SK-N-SH (cell line): ENCODE measurements around the gene MTMR12. TPM values are rescaled to one million over a fixed set of nuclear protein-coding genes. Genes with fewer than 3 reads are reported as not detected.

Experiments
- CTCF ChIA-PET: fragments of 300-600, 350-600 bp; formaldehyde crosslinking; extraction: SDS; loops from one replicate; lab custom pipeline; 2021; lab: Yijun Ruan, JAX
- POLR2A ChIA-PET: fragments of 350-600 bp; sonication (Branson Sonifier 250); formaldehyde crosslinking; extraction: SDS; loops from one replicate; lab custom pipeline; 2020; ENCODE audit warnings: antibody characterized with exemption, inconsistent platforms; lab: Yijun Ruan, JAX
- DNase-seq: peaks from one replicate; pipeline ENCODE4 v3.0.0; 2012
- H2AFZ ChIP-seq: fragments of 200-600 bp; sonication (generic); 2 replicates; pipeline ENCODE4 v1.8.1; 2016; ENCODE audit warnings: antibody characterized with exemption, mild to moderate bottlenecking, low read depth
- H3F3A ChIP-seq: fragments of 200-600 bp; sonication (generic); replicated peaks from 2 replicates; pipeline ENCODE3; 2016; ENCODE audit warnings: antibody characterized with exemption, mild to moderate bottlenecking; ENCODE audit not compliant: insufficient read depth
- H3K27ac ChIP-seq, 2 experiments: fragments of 200-500 bp in 1 of 2; fragments of 200-600 bp in 1 of 2; sonication (Bioruptor generic) in 1 of 2; sonication (generic), shearing (Covaris generic) in 1 of 2; 2 replicates each; pipeline versions ENCODE4 v1.5.1 to v1.6.1; 2014 to 2016; ENCODE audit warnings: low read depth in 2 of 2, inconsistent platforms in 1 of 2, low read length in 1 of 2, mild to moderate bottlenecking in 1 of 2, mixed read lengths in 1 of 2
- H3K27me3 ChIP-seq: fragments of 200-600 bp; sonication (generic), shearing (Covaris generic); 2 replicates; pipeline ENCODE4 v1.6.1; 2016; ENCODE audit warnings: mixed run types; ENCODE audit not compliant: insufficient read depth
- H3K36me3 ChIP-seq, 2 experiments: fragments of 200-500 bp in 1 of 2; fragments of 200-600 bp in 1 of 2; sonication (Bioruptor generic) in 1 of 2; sonication (generic) in 1 of 2; replicated peaks in 1 of 2; 2 replicates each; pipeline versions ENCODE3 to v1.5.1; 2014 to 2016; ENCODE audit warnings: low read length in 1 of 2, mild to moderate bottlenecking in 1 of 2; ENCODE audit not compliant: insufficient read depth in 2 of 2, control insufficient read depth in 1 of 2
- H3K4me1 ChIP-seq, 2 experiments: fragments of 200-500 bp in 1 of 2; fragments of 200-600 bp in 1 of 2; sonication (Bioruptor generic) in 1 of 2; sonication (generic), shearing (Covaris generic) in 1 of 2; 2 replicates each; pipeline versions ENCODE4 v1.5.1 to v1.6.1; 2014 to 2016; ENCODE audit warnings: low read depth in 1 of 2, low read length in 1 of 2, mixed run types in 1 of 2; ENCODE audit not compliant: insufficient read depth in 2 of 2, control insufficient read depth in 1 of 2
- H3K4me2 ChIP-seq: fragments of 200-600 bp; sonication (generic), shearing (Covaris generic); 2 replicates; pipeline ENCODE4 v1.6.1; 2017; ENCODE audit warnings: mixed run types
- H3K4me3 ChIP-seq, 2 experiments: fragments of 200-500 bp in 1 of 2; fragments of 200-600 bp in 1 of 2; sonication (Bioruptor generic) in 1 of 2; sonication (generic), shearing (Covaris generic) in 1 of 2; 2 replicates each; pipeline versions ENCODE4 v1.5.1 to v1.8.1; 2014 to 2016; ENCODE audit warnings: low read depth in 2 of 2, inconsistent platforms in 1 of 2, low read length in 1 of 2, mild to moderate bottlenecking in 1 of 2, mixed read lengths in 1 of 2, moderate library complexity in 1 of 2
- H3K79me2 ChIP-seq: fragments of 200-600 bp; sonication (generic); 2 replicates; pipeline ENCODE4 v1.8.1; 2017; ENCODE audit warnings: mild to moderate bottlenecking; ENCODE audit not compliant: insufficient read depth
- H3K9ac ChIP-seq: fragments of 200-600 bp; sonication (generic); 2 replicates; pipeline ENCODE4 v1.6.1; 2017; ENCODE audit warnings: mixed run types
- H3K9me2 ChIP-seq: fragments of 200-600 bp; sonication (generic); 2 replicates; pipeline ENCODE4 v1.6.1; 2017; ENCODE audit warnings: mixed run types
- H3K9me3 ChIP-seq: fragments of 200-600 bp; sonication (generic); 2 replicates; pipeline ENCODE4 v1.6.1; 2017; ENCODE audit warnings: mixed run types, mild to moderate bottlenecking, moderate library complexity
- H4K20me1 ChIP-seq: fragments of 200-600 bp; sonication (generic); 2 replicates; pipeline ENCODE4 v1.6.1; 2017; ENCODE audit warnings: mild to moderate bottlenecking, mixed run types; ENCODE audit not compliant: insufficient read depth
- CHD2 ChIP-seq: fragments of 150-350 bp; IDR thresholded peaks from 2 replicates; pipeline ENCODE4 v1.6.1; 2018; ENCODE audit warnings: low read length; ENCODE audit not compliant: partially characterized antibody
- CTCF ChIP-seq: fragments of 200-600 bp; sonication (generic); IDR thresholded peaks from 2 replicates; pipeline ENCODE4 v1.6.1; 2017; ENCODE audit warnings: antibody characterized with exemption, mild to moderate bottlenecking, moderate library complexity
- FOXJ3 ChIP-seq: sonication (generic); formaldehyde crosslinking; IDR thresholded peaks from 2 replicates; pipeline ENCODE4 v1.5.1; 2020; ENCODE audit warnings: mild to moderate bottlenecking, missing genetic modification reagents
- GATA2 ChIP-seq: sonication (generic); formaldehyde crosslinking; IDR thresholded peaks from 2 replicates; pipeline ENCODE4 v1.5.0; 2020; ENCODE audit warnings: mild to moderate bottlenecking, missing genetic modification reagents
- NFIC ChIP-seq: IDR thresholded peaks from 2 replicates; pipeline ENCODE4 v1.4.0; 2012; ENCODE audit warnings: borderline replicate concordance
- NRF1 ChIP-seq: IDR thresholded peaks from 2 replicates; pipeline ENCODE4 v1.6.1; 2012; ENCODE audit warnings: low read depth, mild to moderate bottlenecking, low read length
- POLR2AphosphoS5 ChIP-seq: IDR thresholded peaks from 2 replicates; pipeline ENCODE4 v1.6.1; 2012; ENCODE audit warnings: low read depth, low read length
- RAD21 ChIP-seq: IDR thresholded peaks from 2 replicates; pipeline ENCODE4 v1.6.1; 2012; ENCODE audit warnings: mild to moderate bottlenecking, low read length
- RFX5 ChIP-seq: IDR thresholded peaks from 2 replicates; pipeline ENCODE4 v1.6.1; 2012; ENCODE audit warnings: mild to moderate bottlenecking, improper control_type of control experiment, low read length
- SIN3A ChIP-seq: IDR thresholded peaks from 2 replicates; pipeline ENCODE4 v1.6.1; 2012; ENCODE audit warnings: low read depth, mild to moderate bottlenecking, low read length, moderate library complexity, borderline replicate concordance
- SMC3 ChIP-seq: IDR thresholded peaks from 2 replicates; pipeline ENCODE4 v1.6.1; 2012; ENCODE audit warnings: low read depth, low read length, improper control_type of control experiment
- USF1 ChIP-seq: IDR thresholded peaks from 2 replicates; pipeline ENCODE4 v1.4.0; 2012; ENCODE audit warnings: low read depth, borderline replicate concordance
- ZBTB33 ChIP-seq: IDR thresholded peaks from 2 replicates; pipeline ENCODE4 v1.4.0; 2012; ENCODE audit warnings: low read depth, borderline replicate concordance
- WGBS: methylation state at CpG from one replicate; pipeline ENCODE4 v1.1.6; 2017; ENCODE audit warnings: low lambda C conversion rate; 5-methylcytosine and 5-hydroxymethylcytosine counted together
- polyA plus RNA-seq, 3 experiments: library from polyadenylated mRNA; depleted of rRNA; stranded (reverse); fragments of >200 nt; gene quantifications; 2 replicates each; pipeline ENCODE4 v1.2.3, GENCODE V29; 2012

MTMR12 gene
- polyA plus RNA-seq, 1 of the 3 experiments (the other 2 are of a cell fraction), result 10.9 TPM

- Histone ChIP-seq H3K36me3 (no peaks in the 10 kb centered on the region), H4K20me1 (no peaks in the 10 kb centered on the region), H3K4me1 (no peaks in the 10 kb centered on the region), H3K4me2 (no peak overlapping the region), H3K79me2 (no peaks in the 10 kb centered on the region), H3K9me3 (no peaks in the 10 kb centered on the region), H3K4me3 (no peak overlapping the region), H3K27ac (no peak overlapping the region), H3K9ac (no peak overlapping the region), H3K9me2 (no peaks in the 10 kb centered on the region), H3K27me3 (no peaks in the 10 kb centered on the region), H2AFZ (no peak overlapping the region), H3F3A (no peaks in the 10 kb centered on the region)
- TF ChIP-seq POLR2AphosphoS5, result no peak
- TF ChIP-seq CHD2, result no peak
- TF ChIP-seq CTCF, result no peak
- TF ChIP-seq RAD21, result no peak
- TF ChIP-seq NRF1, result no peak
- TF ChIP-seq GATA2 (CRISPR knock-in tag), result no peak
- TF ChIP-seq ZBTB33, result no peak
- TF ChIP-seq RFX5, result no peak
- TF ChIP-seq USF1, result no peak
- no peak for TF ChIP-seq NFIC
- 76% methylated on average over 10 of the region's 11 CpGs for whole genome bisulfite sequencing
- CTCF ChIA-PET, result interaction anchor here (0.9 to 5.6 kb wide), 14 partner anchors 12 to 127 kb away, joined by 3 to 71 read pairs (median 5); no protein-coding TSS in a partner anchor
- no peak for DNase-seq
- POLR2A ChIA-PET, result no interaction called here
These were observed 17.6 kb upstream of the MTMR12 start for GRCh38 chr5:32330126-32330971.

- POLR2A ChIA-PET, result no interaction called here
- Histone ChIP-seq H3K9me2 (no peaks in the 10 kb centered on the region), H3F3A (no peaks in the 10 kb centered on the region), H3K9me3 (no peaks in the 10 kb centered on the region), H3K79me2 (no peaks in the 10 kb centered on the region), H4K20me1 (no peaks in the 10 kb centered on the region), H2AFZ (no peak overlapping the region), H3K4me2 (no peak overlapping the region), H3K27me3 (no peaks in the 10 kb centered on the region), H3K4me1 (no peaks in the 10 kb centered on the region), H3K9ac (no peak overlapping the region), H3K36me3 (no peaks in the 10 kb centered on the region), H3K27ac (no peak overlapping the region), H3K4me3 (no peak overlapping the region)
- WGBS, result 39% methylated on average over 9 of the region's 10 CpGs
- peak; percentile 72 for DNase-seq
- CTCF ChIA-PET, result interaction anchor here (0.5 to 5.6 kb wide), 26 partner anchors 11 to 284 kb away, joined by 3 to 71 read pairs (median 4); no protein-coding TSS in a partner anchor
- TF ChIP-seq FOXJ3 (CRISPR knock-in tag) (no peak), SIN3A (no peak), RAD21 (peak; percentile 79), SMC3 (peak; percentile 69), CTCF (peak; percentile 57)
These were observed 16.7 kb upstream of the MTMR12 start for GRCh38 chr5:32329395-32329834.
